Neural cell (in vitro differentiated cells): ENCODE measurements around the gene RPL15. TPM values are rescaled to one million over a fixed set of nuclear protein-coding genes. Genes with fewer than 3 reads are reported as not detected.

Experiments used
- H2AFZ ChIP-seq: fragments of 200-600, 300-800 bp; sonication (generic), shearing (Covaris generic); 2 replicates; pipeline ENCODE4 v1.6.0; 2014; ENCODE audit warnings: low read depth, mild to moderate bottlenecking, antibody characterized with exemption, low read length, moderate library complexity
- H3F3A ChIP-seq: fragments of 200-600 bp; shearing (Covaris generic); 2 replicates; pipeline ENCODE4 v1.6.1; 2016; ENCODE audit warnings: mild to moderate bottlenecking, moderate library complexity, mixed read lengths, antibody characterized with exemption, low read length; ENCODE audit not compliant: insufficient read depth, poor library complexity, severe bottlenecking
- H3K27ac ChIP-seq: fragments of 200-600, 300-800 bp; sonication (generic), shearing (Covaris generic); 2 replicates; pipeline ENCODE4 v1.5.1; 2014; ENCODE audit warnings: mild to moderate bottlenecking, low read length, moderate library complexity
- H3K27me3 ChIP-seq: fragments of 300-800, 200-600 bp; sonication (generic), shearing (Covaris generic); 2 replicates; pipeline ENCODE4 v1.6.0; 2014; ENCODE audit warnings: mild to moderate bottlenecking, low read depth, low read length, moderate library complexity; ENCODE audit not compliant: insufficient read depth
- H3K36me3 ChIP-seq: fragments of 300-800, 200-600 bp; sonication (generic), shearing (Covaris generic); 2 replicates; pipeline ENCODE4 v1.5.1; 2014; ENCODE audit warnings: mild to moderate bottlenecking, antibody characterized with exemption, low read length, moderate library complexity; ENCODE audit not compliant: insufficient read depth
- H3K4me2 ChIP-seq: fragments of 300-800, 200-600 bp; sonication (generic), shearing (Covaris generic); 2 replicates; pipeline ENCODE4 v1.6.0; 2014; ENCODE audit warnings: mild to moderate bottlenecking, low read length
- H3K4me3 ChIP-seq: fragments of 300-800, 200-600 bp; sonication (generic), shearing (Covaris generic); 2 replicates; pipeline ENCODE4 v1.5.1; 2014; ENCODE audit warnings: mild to moderate bottlenecking, low read length, moderate library complexity
- H3K79me2 ChIP-seq: fragments of 200-600 bp; shearing (Covaris generic); replicated peaks from 2 replicates; pipeline ENCODE4 v1.6.0; 2014; ENCODE audit warnings: mild to moderate bottlenecking, low read length, moderate library complexity; ENCODE audit not compliant: insufficient read depth
- H3K9ac ChIP-seq: fragments of 300-800, 200-600 bp; sonication (generic), shearing (Covaris generic); 2 replicates; pipeline ENCODE4 v1.6.1; 2016; ENCODE audit warnings: mild to moderate bottlenecking, low read length, mixed read lengths
- H3K9me2 ChIP-seq: fragments of 200-600 bp; shearing (Covaris generic); 2 replicates; pipeline ENCODE4 v1.6.1; 2016; ENCODE audit warnings: mild to moderate bottlenecking, low read length, mixed read lengths; ENCODE audit not compliant: insufficient read depth
- H3K9me3 ChIP-seq: fragments of 200-600, 300-800 bp; sonication (generic), shearing (Covaris generic); 2 replicates; pipeline ENCODE4 v1.6.1; 2016; ENCODE audit warnings: mild to moderate bottlenecking, mixed run types, low read length, moderate library complexity, mixed read lengths
- H4K20me1 ChIP-seq: fragments of 200-600 bp; shearing (Covaris generic); 2 replicates; pipeline ENCODE4 v1.6.1; 2016; ENCODE audit warnings: mild to moderate bottlenecking, mixed run types; ENCODE audit not compliant: insufficient read depth
- EP300 ChIP-seq: fragments of 450-650 bp; conservative IDR thresholded peaks from 2 replicates; pipeline ENCODE4 v1.6.1; 2014; ENCODE audit warnings: antibody characterized with exemption, mild to moderate bottlenecking, moderate library complexity; ENCODE audit not compliant: poor library complexity, severe bottlenecking
- EZH2 ChIP-seq: fragments of 200-600, 300-800 bp; shearing (Covaris generic), sonication (generic); IDR thresholded peaks from 2 replicates; pipeline ENCODE4 v1.6.1; 2014; ENCODE audit warnings: antibody characterized with exemption, low read length, borderline replicate concordance, mild to moderate bottlenecking; ENCODE audit not compliant: insufficient read depth, poor library complexity, severe bottlenecking
- MXI1 ChIP-seq: fragments of 450-650 bp; conservative IDR thresholded peaks from 2 replicates; pipeline ENCODE4 v1.6.1; 2014; ENCODE audit warnings: antibody characterized with exemption, mild to moderate bottlenecking; ENCODE audit not compliant: poor library complexity, severe bottlenecking
- POLR2AphosphoS5 ChIP-seq: IDR thresholded peaks from 2 replicates; pipeline ENCODE4 v1.6.1; 2012
- RAD21 ChIP-seq: fragments of 450-650 bp; conservative IDR thresholded peaks from 2 replicates; pipeline ENCODE4 v1.6.1; 2014; ENCODE audit warnings: antibody characterized with exemption, mild to moderate bottlenecking, moderate library complexity
- SMC3 ChIP-seq: fragments of 450-650 bp; conservative IDR thresholded peaks from 2 replicates; pipeline ENCODE4 v1.6.1; 2014; ENCODE audit warnings: antibody characterized with exemption, mild to moderate bottlenecking, moderate library complexity; ENCODE audit not compliant: poor library complexity
- TAF1 ChIP-seq: IDR thresholded peaks from 2 replicates; pipeline ENCODE4 v1.6.1; 2012; ENCODE audit warnings: low read depth
- polyA plus RNA-seq: library from polyadenylated mRNA; depleted of rRNA; stranded (reverse); fragments of >200 nt; gene quantifications from 2 replicates; pipeline ENCODE4 v1.2.3, GENCODE V29; 2014
- TF ChIP-seq, protein P1 (sequence below): IDR thresholded peaks from 2 replicates; pipeline ENCODE4 v1.6.1; 2012; ENCODE audit warnings: borderline replicate concordance
- TF ChIP-seq, protein P2 (sequence below): fragments of 450-650 bp; IDR thresholded peaks from 2 replicates; pipeline ENCODE4 v1.5.1; 2014; ENCODE audit warnings: antibody characterized with exemption, mild to moderate bottlenecking, moderate library complexity; ENCODE audit not compliant: poor library complexity, severe bottlenecking

The RPL15 gene
- polyA plus RNA-seq, 1 donor from 2014 or later: 3,247 TPM

DNA sequence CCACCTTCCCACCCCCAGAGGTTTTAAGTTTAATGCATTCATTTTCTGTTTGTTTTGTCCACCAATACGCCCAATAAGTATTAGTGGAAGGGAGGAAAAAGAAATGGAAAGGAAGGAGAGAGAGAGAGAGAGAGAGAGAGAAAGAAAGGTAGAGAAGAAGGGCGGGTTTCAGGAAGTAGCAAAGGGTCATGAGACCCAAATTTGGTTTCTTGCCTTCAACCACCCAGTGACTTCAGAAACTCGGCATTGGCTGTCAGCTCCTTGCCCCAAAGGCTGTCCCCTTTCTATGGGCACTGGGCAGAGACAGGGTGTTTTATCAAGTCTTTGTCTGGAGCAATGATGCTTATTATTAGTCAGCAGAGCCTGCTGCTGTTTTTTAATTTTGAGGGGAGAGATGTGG lies 14.7 kb downstream of the RPL15 start:
- no peak for TF ChIP-seq POLR2AphosphoS5
- no peak for TF ChIP-seq SMC3
- no peak for TF ChIP-seq MXI1
- TF ChIP-seq, protein P1, sequence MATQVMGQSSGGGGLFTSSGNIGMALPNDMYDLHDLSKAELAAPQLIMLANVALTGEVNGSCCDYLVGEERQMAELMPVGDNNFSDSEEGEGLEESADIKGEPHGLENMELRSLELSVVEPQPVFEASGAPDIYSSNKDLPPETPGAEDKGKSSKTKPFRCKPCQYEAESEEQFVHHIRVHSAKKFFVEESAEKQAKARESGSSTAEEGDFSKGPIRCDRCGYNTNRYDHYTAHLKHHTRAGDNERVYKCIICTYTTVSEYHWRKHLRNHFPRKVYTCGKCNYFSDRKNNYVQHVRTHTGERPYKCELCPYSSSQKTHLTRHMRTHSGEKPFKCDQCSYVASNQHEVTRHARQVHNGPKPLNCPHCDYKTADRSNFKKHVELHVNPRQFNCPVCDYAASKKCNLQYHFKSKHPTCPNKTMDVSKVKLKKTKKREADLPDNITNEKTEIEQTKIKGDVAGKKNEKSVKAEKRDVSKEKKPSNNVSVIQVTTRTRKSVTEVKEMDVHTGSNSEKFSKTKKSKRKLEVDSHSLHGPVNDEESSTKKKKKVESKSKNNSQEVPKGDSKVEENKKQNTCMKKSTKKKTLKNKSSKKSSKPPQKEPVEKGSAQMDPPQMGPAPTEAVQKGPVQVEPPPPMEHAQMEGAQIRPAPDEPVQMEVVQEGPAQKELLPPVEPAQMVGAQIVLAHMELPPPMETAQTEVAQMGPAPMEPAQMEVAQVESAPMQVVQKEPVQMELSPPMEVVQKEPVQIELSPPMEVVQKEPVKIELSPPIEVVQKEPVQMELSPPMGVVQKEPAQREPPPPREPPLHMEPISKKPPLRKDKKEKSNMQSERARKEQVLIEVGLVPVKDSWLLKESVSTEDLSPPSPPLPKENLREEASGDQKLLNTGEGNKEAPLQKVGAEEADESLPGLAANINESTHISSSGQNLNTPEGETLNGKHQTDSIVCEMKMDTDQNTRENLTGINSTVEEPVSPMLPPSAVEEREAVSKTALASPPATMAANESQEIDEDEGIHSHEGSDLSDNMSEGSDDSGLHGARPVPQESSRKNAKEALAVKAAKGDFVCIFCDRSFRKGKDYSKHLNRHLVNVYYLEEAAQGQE: no peak
- TF ChIP-seq, protein P2, sequence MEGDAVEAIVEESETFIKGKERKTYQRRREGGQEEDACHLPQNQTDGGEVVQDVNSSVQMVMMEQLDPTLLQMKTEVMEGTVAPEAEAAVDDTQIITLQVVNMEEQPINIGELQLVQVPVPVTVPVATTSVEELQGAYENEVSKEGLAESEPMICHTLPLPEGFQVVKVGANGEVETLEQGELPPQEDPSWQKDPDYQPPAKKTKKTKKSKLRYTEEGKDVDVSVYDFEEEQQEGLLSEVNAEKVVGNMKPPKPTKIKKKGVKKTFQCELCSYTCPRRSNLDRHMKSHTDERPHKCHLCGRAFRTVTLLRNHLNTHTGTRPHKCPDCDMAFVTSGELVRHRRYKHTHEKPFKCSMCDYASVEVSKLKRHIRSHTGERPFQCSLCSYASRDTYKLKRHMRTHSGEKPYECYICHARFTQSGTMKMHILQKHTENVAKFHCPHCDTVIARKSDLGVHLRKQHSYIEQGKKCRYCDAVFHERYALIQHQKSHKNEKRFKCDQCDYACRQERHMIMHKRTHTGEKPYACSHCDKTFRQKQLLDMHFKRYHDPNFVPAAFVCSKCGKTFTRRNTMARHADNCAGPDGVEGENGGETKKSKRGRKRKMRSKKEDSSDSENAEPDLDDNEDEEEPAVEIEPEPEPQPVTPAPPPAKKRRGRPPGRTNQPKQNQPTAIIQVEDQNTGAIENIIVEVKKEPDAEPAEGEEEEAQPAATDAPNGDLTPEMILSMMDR: no peak
- no peak for TF ChIP-seq EP300
- TF ChIP-seq TAF1: no peak
- TF ChIP-seq RAD21: no peak
- TF ChIP-seq EZH2: no peak
- H3K27me3 ChIP-seq: no peaks in the 10 kb centered on the region
- H3K9me3 ChIP-seq: no peaks in the 10 kb centered on the region
- no peaks in the 10 kb centered on the region for H4K20me1 ChIP-seq
- H3K9ac ChIP-seq: no peak overlapping the region
- H3F3A ChIP-seq: no peaks in the 10 kb centered on the region
- no peaks in the 10 kb centered on the region for H3K79me2 ChIP-seq
- no peak overlapping the region for H3K4me2 ChIP-seq
- no peaks in the 10 kb centered on the region for H3K9me2 ChIP-seq
- H3K27ac ChIP-seq: no peak overlapping the region
- no peak overlapping the region for H2AFZ ChIP-seq
- no peaks in the 10 kb centered on the region for H3K36me3 ChIP-seq
- H3K4me3 ChIP-seq: no peak overlapping the region

DNA sequence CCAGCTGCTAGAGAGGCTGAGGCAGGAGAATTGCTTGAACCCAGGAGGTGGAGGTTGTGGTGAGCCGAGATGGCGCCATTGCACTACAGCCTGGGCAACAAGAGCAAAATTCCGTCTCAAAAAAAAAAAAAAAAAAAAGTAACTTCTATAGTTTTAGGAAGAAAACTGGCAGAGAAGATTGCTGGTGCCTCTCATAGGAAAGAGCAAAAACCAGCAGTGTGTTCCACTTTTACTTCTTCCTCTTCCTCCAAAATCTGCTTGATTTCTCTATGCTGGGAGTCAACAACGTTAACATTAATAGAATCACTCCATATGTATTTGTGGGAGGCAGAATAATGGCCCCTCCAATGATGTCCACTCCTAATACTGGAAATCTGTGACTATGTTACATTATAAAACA lies 15.6 kb downstream of the RPL15 start:
- Histone ChIP-seq H3K36me3 (no peaks in the 10 kb centered on the region), H3K4me2 (no peak overlapping the region), H3K79me2 (no peaks in the 10 kb centered on the region), H3K9me3 (no peaks in the 10 kb centered on the region), H3K27ac (no peak overlapping the region), H3K9ac (no peak overlapping the region), H3K4me3 (no peak overlapping the region), H3F3A (no peaks in the 10 kb centered on the region), H4K20me1 (no peaks in the 10 kb centered on the region), H3K27me3 (no peaks in the 10 kb centered on the region), H2AFZ (no peak overlapping the region), H3K9me2 (no peaks in the 10 kb centered on the region)
- TF ChIP-seq EP300 (no peak), RAD21 (no peak), EZH2 (no peak), POLR2AphosphoS5 (no peak), MXI1 (no peak), TAF1 (no peak), SMC3 (no peak)
- TF ChIP-seq, protein P2: no peak
- TF ChIP-seq, protein P1: no peak
